ENCODE results near the gene TUBAL3.

The TUBAL3 gene

GRCh38 chr10:5373891-5374611 is 30.6 kb downstream of the TUBAL3 start:
- no peak for DNase-seq

- no peak for DNase-seq
Observed at GRCh38 chr10:5373307-5373706, 31.3 kb downstream of the TUBAL3 start.

DNA sequence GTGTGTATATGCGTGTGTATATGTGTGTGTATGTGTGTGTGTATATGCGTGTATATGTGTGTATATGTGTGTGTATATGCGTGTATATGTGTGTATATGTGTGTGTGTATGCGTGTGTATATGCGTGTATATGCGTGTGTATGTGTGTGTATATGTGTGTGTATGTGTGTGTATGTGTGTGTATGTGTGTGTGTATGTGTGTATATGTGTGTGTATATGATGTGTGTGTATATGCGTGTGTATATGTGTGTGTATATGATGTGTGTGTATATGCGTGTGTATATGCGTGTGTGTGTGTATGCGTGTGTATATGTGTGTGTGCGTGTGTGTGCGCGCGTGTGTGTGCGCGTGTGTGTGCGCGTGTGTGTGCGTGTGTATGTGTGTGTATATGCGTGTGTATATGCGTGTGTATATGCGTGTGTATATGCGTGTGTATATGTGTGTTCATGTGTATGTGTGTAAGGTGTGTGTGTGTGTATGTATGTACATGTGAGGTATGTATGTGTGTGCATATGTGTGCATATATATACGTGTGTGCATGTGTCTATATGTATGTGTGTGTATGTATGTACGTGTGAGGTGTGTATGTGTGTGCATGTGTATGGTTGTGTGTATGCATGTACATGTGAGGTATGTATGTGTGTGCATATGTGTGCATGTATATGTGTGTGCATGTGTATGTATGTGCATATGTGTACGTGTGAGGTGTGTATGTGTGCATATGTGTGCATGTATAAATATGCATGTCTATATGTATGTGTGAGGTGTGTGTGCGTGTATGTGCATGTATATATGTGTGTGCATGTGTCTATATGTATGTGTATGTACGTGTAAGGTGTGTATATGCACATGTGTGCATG is 33.9 kb downstream of the TUBAL3 start:
- DNase-seq: no peak

DNA sequence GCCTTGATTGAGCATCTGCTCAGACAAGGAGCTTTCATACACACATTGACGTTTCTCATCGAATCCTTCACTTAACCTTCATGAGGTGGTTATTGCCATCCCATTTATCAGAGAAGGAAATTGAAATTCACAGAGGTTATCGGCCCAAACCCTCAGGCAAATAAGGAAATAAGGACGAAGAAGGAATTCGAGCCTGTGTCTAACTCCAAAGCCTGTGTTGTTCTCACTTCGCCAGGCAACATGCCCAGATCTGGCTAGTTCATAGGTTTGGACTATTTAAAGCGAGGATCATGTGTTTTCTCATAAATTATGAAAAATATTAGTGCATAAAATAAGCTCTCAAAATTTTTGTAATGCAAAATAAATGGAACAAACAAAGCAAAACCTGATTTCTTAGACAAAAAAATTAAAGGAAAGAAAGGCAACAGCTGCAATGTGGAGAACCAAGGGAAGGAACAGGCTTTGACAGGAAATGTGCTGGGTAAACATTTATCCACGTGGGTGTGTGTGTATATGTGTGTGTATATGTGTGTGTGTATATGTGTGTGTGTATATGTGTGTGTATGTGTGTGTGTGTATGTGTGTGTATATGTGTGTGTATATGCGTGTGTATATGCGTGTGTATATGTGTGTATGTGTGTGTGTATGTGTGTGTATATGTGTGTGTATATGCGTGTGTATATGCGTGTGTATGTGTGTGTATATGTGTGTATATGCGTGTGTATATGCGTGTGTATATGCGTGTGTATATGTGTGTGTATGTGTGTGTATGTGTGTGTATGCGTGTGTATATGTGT is 35.1 kb downstream of the TUBAL3 start:
- no peak for DNase-seq

DNA sequence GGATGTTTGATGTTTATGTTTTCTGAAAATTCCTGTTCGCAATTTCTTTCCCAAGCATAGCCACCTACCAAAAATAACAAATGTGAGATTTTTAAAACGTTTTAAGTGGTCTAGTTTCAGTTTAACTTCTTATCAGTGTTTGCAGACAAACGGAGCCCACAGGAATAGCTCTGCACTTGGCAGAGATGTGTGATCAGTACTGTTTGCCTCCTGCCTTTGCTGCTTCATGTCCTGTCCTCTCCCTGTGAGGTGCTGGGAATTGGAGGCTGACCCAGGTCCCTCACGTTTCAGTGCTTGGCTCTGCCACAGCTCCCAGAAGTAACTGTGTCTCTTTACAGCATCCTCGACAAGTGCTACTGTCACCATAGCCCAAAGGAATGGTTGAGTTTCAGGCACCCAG is 38.7 kb downstream of the TUBAL3 start:
- no peak for DNase-seq

- peak; percentile 13 for DNase-seq
Observed at GRCh38 chr10:5364890-5365338, 39.7 kb downstream of the TUBAL3 start, which contains the start of gene UCN3. UCN3 (plus strand) TSS chr10:5364966; CDS start chr10:5373721, 8,755 bp downstream.

GRCh38 chr10:5364374-5364773 is 40.3 kb downstream of the TUBAL3 start:
- DNase-seq: no peak

DNA sequence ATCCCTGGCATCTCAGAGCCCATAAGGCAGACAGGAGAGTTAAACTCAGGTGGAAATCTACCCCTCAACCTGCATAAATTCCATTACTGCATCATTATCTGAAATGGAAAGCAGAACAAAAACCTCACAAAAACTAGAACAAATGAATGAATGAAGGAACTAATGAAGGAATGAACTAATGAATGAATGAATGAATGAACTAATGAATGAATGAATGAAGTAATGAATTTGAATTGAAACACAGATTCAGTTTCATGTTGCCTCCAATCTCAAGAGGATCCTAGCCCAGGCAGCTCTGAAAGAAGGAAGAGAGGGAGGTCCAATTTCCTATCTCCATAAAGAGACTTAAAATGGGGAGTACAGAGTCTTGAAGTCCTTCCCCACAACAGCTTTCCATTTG is 41.8 kb downstream of the TUBAL3 start:
- DNase-seq: no peak

GRCh38 chr10:5361966-5362365 is 42.7 kb downstream of the TUBAL3 start:
- DNase-seq: no peak

DNA sequence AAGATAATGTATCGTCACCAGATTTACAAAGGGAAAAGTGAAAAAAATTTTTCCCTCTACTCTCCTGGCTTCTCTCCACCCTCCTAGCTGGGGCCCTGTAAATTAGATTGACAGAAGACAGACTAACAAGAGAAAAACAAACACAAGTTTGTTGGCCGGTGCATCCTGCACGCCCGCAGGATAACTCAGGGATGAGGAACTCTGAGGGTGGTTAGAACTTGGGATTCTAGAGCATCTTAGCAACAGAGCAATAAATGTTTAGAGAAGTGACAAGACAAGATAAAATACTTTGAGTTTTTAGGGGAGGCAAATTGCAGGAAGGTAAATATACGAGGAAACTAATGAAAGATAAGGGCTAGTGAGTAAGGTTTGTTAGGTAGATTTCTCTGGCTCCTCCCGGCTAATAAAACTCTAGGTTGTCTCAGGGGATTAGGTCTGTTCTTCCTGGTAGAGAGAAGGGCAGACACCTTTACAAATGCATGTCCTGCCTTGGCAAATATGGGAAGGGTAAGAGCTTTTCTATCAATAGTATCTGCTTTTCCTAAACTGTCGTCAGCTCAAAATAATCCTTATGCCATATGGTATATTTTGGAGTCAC is 44.2 kb downstream of the TUBAL3 start:
- no peak for DNase-seq

- DNase-seq: no peak
Observed at GRCh38 chr10:5356302-5356763, 48.3 kb downstream of the TUBAL3 start.

GRCh38 chr10:5355594-5356301 is 48.9 kb downstream of the TUBAL3 start:
- no peak for DNase-seq

GRCh38 chr10:5354068-5354467 is 50.6 kb downstream of the TUBAL3 start:
- no peak for DNase-seq

DNA sequence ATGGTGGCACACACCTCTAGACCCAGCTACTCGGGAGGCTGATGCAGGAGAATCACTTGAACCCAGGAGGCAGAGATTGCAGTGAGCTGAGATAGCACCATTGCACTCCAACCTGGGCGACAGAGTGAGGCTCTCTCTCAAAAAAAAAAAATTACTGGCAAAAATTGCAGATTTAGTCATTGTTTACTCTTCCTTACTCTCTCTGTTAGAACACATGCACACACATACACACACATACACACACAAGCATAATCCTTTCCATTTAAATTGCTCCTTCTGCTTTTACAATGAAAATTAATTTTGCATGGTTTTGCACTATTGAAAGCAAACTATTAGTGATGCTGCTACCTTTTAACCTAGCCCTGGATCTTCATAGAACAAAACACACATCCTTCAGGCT is 55.3 kb downstream of the TUBAL3 start:
- no peak for DNase-seq

DNA sequence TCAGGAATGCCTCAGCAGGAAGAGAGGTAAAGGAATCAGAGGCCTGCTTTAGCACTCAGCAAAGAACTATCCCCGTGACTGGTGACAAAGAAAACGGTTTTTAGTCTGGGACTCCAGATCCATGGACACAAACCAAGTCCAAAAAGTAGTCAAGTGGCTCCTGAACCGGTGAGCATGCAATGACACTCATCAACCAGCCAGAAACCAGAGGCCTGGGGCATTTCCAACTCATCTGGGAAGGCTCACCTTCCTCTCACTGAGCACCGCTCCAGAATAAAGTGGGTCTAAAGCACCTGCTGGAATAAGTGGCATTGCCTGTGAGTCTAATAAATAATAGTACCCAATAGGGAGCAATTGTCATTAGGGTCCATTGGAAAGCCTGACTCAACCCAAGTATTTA is 57.7 kb downstream of the TUBAL3 start:
- DNase-seq: no peak

GRCh38 chr10:5344746-5345145 is 59.9 kb downstream of the TUBAL3 start:
- DNase-seq: no peak

DNA sequence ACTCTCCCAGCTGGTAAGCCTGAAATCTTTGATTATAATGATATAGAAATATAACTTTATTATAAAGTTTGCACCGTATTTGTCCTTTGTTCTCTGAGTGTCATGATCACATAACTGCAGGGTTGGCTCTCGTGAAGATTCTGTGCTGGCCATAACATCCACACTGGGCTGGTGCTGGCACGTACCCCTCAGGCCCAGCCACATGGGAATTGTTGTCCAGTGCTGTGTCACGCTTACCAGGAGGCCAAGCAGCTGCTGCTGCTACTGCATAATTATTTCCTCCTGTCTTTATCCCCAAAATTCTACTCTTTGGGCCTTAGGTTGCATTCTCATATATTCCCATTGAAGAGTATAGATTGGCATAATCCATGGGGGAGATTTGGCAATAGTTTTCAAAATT is 60.6 kb downstream of the TUBAL3 start:
- no peak for DNase-seq

DNA sequence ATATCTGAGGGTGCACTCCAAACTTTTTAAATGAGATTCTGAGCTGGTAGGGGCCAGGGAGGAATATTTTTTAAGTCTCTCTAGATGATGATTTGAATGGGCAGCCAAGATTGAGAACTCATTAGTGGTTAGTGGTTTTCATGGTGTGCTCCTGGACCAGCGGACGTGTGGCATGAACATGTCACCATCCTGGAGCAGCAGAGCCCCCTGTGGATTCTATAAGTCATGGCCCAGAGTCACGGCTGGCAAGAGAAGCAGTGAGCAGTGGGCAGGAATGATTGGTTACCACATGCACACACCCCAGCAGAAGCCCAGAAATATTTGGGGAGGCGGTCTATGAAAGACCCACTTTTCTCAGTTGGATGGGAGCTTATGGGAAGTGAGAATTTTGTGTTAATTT is 61.1 kb downstream of the TUBAL3 start:
- no peak for DNase-seq
